ENCODE measurements around the gene JAZF1. TPM values are rescaled to one million over a fixed set of nuclear protein-coding genes. Genes with fewer than 3 reads are reported as not detected.

Gene JAZF1
- total RNA-seq, 1 donor from 2014 or later: 21.7 TPM

- DNase-seq (ENCODE audit: low spot score) (no peak), ATAC-seq (no peak)
- intact Hi-C loops (cut with DNase I): no loop called here
Measured at GRCh38 chr7:28195910-28196620, 15.5 kb upstream of the JAZF1 start.

DNA sequence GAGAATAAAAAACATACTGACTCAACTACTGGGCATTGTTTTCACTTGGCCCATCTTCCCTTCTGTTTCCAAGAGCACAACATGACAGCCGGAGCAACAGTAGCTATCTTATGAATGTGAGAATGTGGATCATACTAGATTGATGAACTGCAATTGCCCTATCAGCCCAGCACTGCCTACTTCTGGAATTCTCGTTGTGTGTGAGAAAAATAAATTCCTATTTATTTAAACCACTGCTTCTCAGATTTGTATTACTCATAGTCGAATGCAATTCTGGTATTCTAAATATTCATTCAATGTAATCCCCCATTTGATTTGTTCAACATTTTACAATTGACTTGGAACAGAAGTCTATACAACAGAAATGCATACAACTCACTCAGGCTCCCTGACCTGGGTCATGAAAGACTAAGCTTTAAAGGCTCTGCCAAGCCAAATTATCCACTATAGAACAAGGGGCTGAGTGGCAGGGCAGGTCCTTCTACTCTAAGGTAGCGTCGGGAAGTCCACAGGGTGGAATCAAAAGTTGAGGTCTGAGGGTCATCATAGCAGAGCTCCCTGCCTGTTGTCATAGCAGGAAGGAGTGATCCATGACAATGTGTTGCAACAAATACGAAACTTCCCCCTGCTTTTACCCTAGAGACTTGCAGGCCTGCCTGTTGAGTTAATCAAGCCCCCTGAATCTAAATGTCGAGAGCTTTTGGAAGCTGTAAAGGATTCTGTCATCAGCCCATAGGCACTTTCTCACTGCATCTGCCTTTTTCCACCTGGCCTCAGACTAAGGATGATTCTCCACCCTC, 12.4 kb upstream of the JAZF1 start:
- DNase-seq (ENCODE audit: low spot score): no peak
- no peak for ATAC-seq

GRCh38 chr7:28191751-28192150, 11.2 kb upstream of the JAZF1 start:
- DNase-seq (ENCODE audit: low spot score) (no peak), ATAC-seq (no peak)
- intact Hi-C loops (cut with DNase I): no loop called here

More for the DNA sequence above, 12.4 kb upstream of the JAZF1 start:
- intact Hi-C loops (cut with DNase I): no loop called here

DNA sequence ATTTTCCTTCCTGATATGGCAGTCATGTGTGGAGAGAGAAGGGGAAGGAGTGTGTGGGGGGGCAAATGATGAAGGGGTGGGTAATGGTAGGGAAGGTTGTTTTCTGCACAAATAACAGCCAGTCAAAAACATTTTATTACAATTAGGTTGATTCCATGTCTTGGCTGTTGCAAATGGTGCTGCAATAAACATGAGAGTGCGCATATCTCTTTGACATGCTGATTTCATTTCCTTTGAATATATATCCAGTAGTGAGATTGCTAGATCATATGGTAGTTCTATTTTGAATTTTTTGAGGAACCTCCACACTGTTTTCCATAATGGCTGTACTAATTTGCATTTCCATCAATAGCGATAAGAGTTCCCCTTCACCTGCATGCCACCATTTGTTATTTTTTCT, 10.6 kb upstream of the JAZF1 start:
- intact Hi-C loops (cut with DNase I): no loop called here
- DNase-seq (ENCODE audit: low spot score) (no peak), ATAC-seq (no peak)

GRCh38 chr7:28190077-28190710, 9.6 kb upstream of the JAZF1 start:
- DNase-seq (ENCODE audit: low spot score) (no peak), ATAC-seq (no peak)
- intact Hi-C loops (cut with DNase I): no loop called here

DNA sequence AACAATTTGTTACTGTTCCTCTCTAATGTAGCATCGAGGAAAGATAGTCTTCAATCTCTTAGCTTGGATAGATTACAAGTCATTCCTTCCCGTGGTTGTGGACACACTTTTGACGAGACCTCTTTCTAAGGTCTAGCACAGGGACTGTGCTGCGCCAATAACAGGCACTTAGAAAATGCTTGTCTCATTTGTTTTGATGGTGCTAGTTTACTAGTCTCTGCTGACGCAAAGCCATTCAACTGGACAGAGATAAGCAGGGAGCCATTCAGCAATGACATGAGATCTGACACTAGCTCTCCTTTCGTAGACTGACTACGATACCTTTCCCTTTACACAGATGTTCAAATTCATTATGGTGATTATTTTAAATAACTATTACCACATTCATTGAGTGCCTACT, 6.4 kb upstream of the JAZF1 start:
- intact Hi-C loops (cut with DNase I): no loop called here
- no peak for ATAC-seq
- DNase-seq (ENCODE audit: low spot score): no peak

DNA sequence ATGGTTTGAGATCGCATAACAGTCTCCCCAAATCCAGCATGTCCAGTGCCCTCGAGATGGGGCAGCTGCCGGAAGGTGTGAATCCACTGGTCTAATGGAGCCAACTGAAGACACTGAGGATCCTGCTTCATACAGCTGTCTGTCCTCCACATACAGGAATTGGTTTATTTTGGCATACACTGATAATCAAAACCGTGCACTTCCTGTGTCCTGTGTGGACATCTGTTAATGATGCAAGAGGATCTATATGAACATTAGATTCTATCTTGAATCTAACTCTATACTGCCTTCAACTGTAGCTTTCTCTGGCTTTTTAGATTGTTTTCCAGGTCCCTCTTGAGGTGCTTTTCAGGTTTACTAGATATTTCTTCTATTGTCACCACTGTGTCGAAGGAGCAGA, 3.0 kb upstream of the JAZF1 start:
- intact Hi-C loops (cut with DNase I): no loop called here
- no peak for ATAC-seq
- no peak for DNase-seq (ENCODE audit: low spot score)

- intact Hi-C loops (cut with DNase I): no loop called here
- ATAC-seq: no peak
- DNase-seq (ENCODE audit: low spot score): no peak
Measured at GRCh38 chr7:28182071-28182471, 1.5 kb upstream of the JAZF1 start.

- intact Hi-C loops (cut with DNase I): no loop called here
- no peak for DNase-seq (ENCODE audit: low spot score)
- no peak for ATAC-seq
Measured at GRCh38 chr7:28181416-28181815, 821 bp upstream of the JAZF1 start.

- ATAC-seq (no peak), DNase-seq (ENCODE audit: low spot score) (no peak)
- intact Hi-C loops (cut with DNase I): no loop called here
Measured at GRCh38 chr7:28180031-28180363, 598 bp downstream of the JAZF1 start.

GRCh38 chr7:28179120-28180030, 1.2 kb downstream of the JAZF1 start:
- peak; percentile 71 for ATAC-seq
- DNase-seq (ENCODE audit: low spot score): peak; percentile 81
- intact Hi-C loops (cut with DNase I): no loop called here

DNA sequence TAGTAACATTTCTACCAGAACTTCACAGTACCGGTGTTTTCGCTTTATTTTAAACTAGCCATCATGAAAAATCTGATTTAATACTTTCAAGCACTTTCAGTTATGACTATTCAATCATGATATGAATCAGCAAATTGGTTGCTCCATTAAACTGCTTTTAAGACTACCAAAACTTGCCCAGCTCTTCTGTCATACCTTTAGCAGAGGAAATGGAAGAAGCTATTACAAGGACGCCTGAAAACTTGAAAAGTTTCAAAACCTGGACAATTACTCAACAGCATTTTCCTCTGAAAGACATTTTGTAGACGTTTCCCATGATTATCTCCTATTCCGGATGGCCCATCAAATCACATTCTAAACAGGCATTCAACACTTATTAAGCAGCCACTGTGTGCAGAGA, 2.0 kb downstream of the JAZF1 start:
- DNase-seq (ENCODE audit: low spot score) (no peak), ATAC-seq (no peak)
- intact Hi-C loops (cut with DNase I): no loop called here

- DNase-seq (ENCODE audit: low spot score) (no peak), ATAC-seq (no peak)
- intact Hi-C loops (cut with DNase I): no loop called here
Measured at GRCh38 chr7:28177836-28178235, 2.8 kb downstream of the JAZF1 start.

- no peak for ATAC-seq
- DNase-seq (ENCODE audit: low spot score): no peak
- intact Hi-C loops (cut with DNase I): no loop called here
Measured at GRCh38 chr7:28176645-28177044, 4.0 kb downstream of the JAZF1 start.

DNA sequence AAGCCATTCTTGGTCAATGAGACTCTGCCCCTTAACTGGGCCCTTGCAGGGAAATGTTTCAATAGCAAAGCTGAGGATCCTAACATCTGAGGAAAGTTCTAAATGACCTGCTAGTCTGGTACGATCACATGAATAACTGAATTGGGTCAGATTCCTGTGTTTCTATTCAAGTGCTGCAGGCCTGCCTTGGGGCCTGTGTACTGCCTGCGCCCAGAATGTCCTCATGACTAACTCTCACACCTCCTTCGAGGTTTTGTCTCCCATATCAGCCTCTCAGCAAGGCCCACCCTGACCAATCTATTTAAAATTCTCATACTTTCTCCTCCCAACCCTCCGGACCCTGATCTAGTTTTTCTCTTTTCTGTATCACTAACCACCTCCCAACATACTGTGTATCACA, 4.4 kb downstream of the JAZF1 start:
- no peak for DNase-seq (ENCODE audit: low spot score)
- intact Hi-C loops (cut with DNase I): no loop called here
- ATAC-seq: no peak

DNA sequence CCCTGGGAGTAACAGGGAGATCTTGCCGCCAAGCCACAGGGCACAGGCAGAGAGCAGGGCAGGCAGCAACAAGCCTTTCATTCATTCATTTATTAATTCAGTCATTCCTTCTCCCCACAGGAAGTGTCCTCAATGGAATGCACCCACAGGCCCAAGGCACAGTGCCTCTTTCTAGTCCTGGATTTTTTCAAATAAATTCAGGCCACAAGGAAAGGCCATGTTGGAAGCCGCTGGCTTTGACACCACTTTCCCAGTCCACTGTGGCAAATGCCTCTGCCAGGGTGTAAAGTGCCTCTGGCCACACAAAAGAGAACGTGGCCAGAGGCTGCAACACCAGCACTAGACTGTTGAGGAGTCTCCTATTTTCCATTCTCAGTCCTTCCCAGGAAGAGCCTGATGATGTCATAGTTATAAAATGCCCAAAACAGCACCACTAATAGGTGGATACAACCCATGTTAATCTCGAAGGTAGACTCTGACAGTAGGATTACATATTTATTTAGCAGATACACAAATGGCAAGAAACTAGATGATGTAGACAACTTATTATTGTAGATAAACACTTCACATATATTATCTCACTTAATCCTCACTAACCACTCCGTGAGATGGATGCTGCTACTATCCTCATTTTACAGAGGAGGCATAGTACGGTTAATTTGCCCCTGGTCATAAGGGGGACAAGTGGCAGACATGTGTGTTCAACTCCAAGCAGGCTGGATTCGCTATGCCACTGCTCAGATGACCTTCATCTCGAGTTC, 5.5 kb downstream of the JAZF1 start:
- no peak for DNase-seq (ENCODE audit: low spot score)
- no peak for ATAC-seq
- intact Hi-C loops (cut with DNase I): no loop called here

GRCh38 chr7:28174442-28174841, 6.2 kb downstream of the JAZF1 start:
- no peak for DNase-seq (ENCODE audit: low spot score)
- intact Hi-C loops (cut with DNase I): no loop called here
- ATAC-seq: no peak

DNA sequence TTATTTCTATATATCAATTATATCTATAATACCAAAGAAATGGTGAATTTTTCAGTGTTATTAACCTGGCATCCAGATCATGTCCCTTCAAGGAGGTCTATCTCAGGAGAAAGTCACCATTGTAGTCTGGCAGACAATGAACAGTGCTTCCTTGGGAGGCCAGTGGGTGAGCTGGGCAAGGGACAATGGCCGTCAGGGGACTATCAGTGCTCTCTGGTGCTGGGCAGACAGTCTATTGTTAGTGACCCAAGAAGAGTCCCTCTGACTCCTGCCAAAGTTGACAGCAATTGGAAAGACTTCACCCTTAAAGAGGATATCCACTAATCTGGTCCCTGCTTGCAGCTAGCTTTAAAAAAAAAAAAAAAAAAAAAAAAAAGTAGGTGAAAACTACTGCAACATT, 7.1 kb downstream of the JAZF1 start:
- intact Hi-C loops (cut with DNase I): no loop called here
- ATAC-seq (no peak), DNase-seq (ENCODE audit: low spot score) (no peak)

GRCh38 chr7:28172958-28173357, 7.6 kb downstream of the JAZF1 start:
- intact Hi-C loops (cut with DNase I): no loop called here
- DNase-seq (ENCODE audit: low spot score): no peak
- no peak for ATAC-seq

All from sciatic nerve (tissue), 2 donors.